Left renal cortex interstitium (tissue), 4 donors: ENCODE results near the gene NAT16. TPM values are rescaled to one million over a fixed set of nuclear protein-coding genes. Genes with fewer than 3 reads are reported as not detected.
A peak's percentile ranks its signal among the peaks of the same experiment; 100 is the strongest.

ENCODE experiments used
- DNase-seq, 4 donors: peaks; one replicate each; pipeline ENCODE4 v3.0.0-alpha.2; 2013; ENCODE audit warnings: low read depth in 4 of 4, low spot score in 2 of 4, missing footprints in 1 of 4
- polyA plus RNA-seq, 4 donors: library from polyadenylated mRNA; unstranded; fragments of 120-200 nt; gene quantifications; one replicate each; pipeline ENCODE4 v1.2.1, GENCODE V29; 2013; ENCODE audit not compliant: insufficient read length in 4 of 4

The NAT16 gene
- polyA plus RNA-seq, 4 donors, result 0.09 to 0.10 TPM; not detected in 2

GRCh38 chr7:101172854-101173751, 7.0 kb downstream of the NAT16 start:
- DNase-seq, result no peak

GRCh38 chr7:101172005-101172853, 7.9 kb downstream of the NAT16 start:
- no peak for DNase-seq

- no peak for DNase-seq
Measured at GRCh38 chr7:101171442-101171837, 8.7 kb downstream of the NAT16 start.

- no peak for DNase-seq
Measured at GRCh38 chr7:101170617-101171441, 9.3 kb downstream of the NAT16 start.

GRCh38 chr7:101169838-101170551, 10.1 kb downstream of the NAT16 start:
- DNase-seq, result no peak

- no peak for DNase-seq
Measured at GRCh38 chr7:101169110-101169837, 10.8 kb downstream of the NAT16 start.

GRCh38 chr7:101168412-101169049, 11.6 kb downstream of the NAT16 start:
- no peak for DNase-seq

- DNase-seq, result no peak
Measured at GRCh38 chr7:101167645-101168411, 12.3 kb downstream of the NAT16 start.

GRCh38 chr7:101166909-101167644, 13.0 kb downstream of the NAT16 start:
- DNase-seq, result no peak

- DNase-seq, result no peak
Measured at GRCh38 chr7:101166648-101166908, 13.5 kb downstream of the NAT16 start.

- DNase-seq, result no peak
Measured at GRCh38 chr7:101165958-101166647, 14.0 kb downstream of the NAT16 start.

GRCh38 chr7:101165075-101165957, 14.8 kb downstream of the NAT16 start, which contains the start of gene VGF:
Gene VGF (minus strand): TSS chr7:101165569. CDS start chr7:101164843, 726 bp downstream.
- peak; percentile 56 to 80 (median 76) for DNase-seq

- DNase-seq, result no peak
Measured at GRCh38 chr7:101164071-101164840, 15.8 kb downstream of the NAT16 start.

- DNase-seq, result no peak
Measured at GRCh38 chr7:101163279-101164070, 16.6 kb downstream of the NAT16 start.
